Fibroblast of lung (primary cell): ENCODE measurements around the gene COL26A1.

Experiments used
- CTCF ChIP-seq, 2 donors: IDR thresholded peaks in 1 of 2; conservative IDR thresholded peaks in 1 of 2; 1 replicate in 1 of 2; 2 replicates in 1 of 2; pipeline ENCODE4 v1.5.1; 2011 to 2012; ENCODE audit warnings: low read length in 2 of 2, control low read depth in 1 of 2, inconsistent platforms in 1 of 2, low read depth in 1 of 2, mild to moderate bottlenecking in 1 of 2
- EZH2 ChIP-seq: IDR thresholded peaks from 2 replicates; pipeline ENCODE4 v1.5.1; 2012; ENCODE audit warnings: low read length, control low read depth, mild to moderate bottlenecking; ENCODE audit errors: missing control alignments

DNA sequence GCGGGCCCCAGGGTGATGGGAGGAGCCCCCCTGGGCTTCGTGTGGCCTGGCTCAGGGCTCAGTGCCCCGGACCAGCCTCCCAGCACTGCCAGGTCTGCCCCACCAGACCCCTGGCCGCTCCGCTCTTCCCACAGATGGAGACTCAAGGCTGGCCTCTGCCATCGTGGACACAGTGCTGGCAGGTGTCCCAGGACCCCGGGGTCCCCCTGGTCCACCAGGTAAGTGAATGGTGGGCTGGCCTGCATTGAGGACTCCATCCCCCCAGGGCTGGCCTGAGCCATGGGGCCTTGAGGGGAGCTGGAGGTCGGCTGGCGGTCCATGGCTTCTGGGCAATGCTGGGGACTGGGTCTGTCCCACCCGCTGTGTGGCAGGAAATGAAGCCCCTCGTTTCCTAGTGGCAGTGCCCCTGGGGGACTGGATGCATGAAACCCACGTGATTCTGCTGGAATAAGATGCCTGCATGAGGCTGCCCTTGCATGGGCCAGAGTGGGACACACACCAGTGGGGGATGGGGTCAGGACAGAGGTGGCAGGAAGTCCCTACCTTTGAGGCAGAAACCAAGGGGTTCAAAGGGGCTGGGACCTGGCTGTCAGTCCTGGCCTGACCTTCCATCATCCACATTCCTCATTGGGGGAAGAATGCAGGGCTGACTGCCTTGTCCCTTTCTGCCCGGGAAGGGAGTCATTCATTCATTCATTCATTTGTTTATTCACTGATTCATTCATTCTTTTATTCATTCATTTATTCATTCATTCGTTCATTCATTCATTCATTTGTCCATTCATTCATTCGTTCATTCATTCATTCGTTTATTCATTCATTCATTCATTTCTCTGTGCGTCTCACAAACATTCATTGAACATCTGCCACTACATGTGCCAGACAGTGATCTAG, 184.6 kb downstream of the COL26A1 start:
- TF ChIP-seq CTCF (conservative IDR thresholded peaks at IDR 0.05 in 1 of 2, IDR thresholded peaks at IDR 0.05 in 1 of 2; ENCODE audit: low read depth in 1 of 2, low read length in 2 of 2) (no peak), EZH2 (no peak)
